ENCODE data around the gene LRIT2. TPM values are rescaled to one million over a fixed set of nuclear protein-coding genes. Genes with fewer than 3 reads are reported as not detected.

The LRIT2 gene
- total RNA-seq, 4 donors from 2014 or later: not detected

DNA sequence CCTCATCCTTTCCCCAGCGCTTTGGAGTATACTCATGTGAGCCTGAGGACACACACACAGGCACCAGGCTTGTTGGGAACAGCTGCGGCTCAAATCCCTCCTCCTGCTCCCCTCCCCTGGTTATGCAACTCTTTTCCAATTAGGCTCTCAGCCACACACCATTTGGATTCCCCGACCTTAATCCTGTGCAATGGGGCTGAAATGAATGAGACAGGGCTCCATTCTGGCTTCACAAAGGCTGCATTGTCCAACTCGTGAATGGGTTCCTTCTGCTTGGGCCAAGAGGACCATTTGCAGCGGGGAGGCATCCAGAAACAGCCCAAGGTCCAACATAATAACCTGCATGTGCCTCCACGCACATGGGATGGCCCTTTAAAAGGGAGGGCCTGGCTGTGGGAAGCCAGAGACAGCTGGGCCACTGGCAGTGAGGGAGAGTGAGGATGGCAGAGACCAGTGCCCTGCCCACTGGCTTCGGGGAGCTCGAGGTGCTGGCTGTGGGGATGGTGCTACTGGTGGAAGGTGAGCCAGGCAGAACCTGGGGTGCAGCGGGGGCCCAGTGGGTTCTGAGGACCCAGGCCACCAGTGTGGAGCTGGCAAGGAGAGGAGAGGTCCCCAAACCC, 19.4 kb upstream of the LRIT2 start, which contains the start of gene RGR:
Gene RGR (plus strand): TSS at position 403 of the 620 bp plus-strand sequence. CDS start 38 bp downstream, at position 441.
- Histone ChIP-seq H3K27ac (no peak within 1 kb of the TSS), H3K27me3 (peaks cover 0 to 4% (median 0%) of the 10 kb centered on the region in 3 donors), H3K4me3 (no peak within 1 kb of the TSS), H3K4me1 (no peaks in the 10 kb centered on the region), H3K9me3 (no peaks in the 10 kb centered on the region), H3K36me3 (no peaks in the 10 kb centered on the region)
- in situ Hi-C loops (cut with MboI; ENCODE audit: low sequenced_read_pairs in 4 of 4): no loop called here
- DNase-seq: peak in 1 of 2 donors; percentile 28
- peak in 1 of 2 donors; percentile 65 for ATAC-seq
- intact Hi-C loops (cut with DNase I; ENCODE audit: low total_unique reads): no loop called here
- TF ChIP-seq, protein P1, sequence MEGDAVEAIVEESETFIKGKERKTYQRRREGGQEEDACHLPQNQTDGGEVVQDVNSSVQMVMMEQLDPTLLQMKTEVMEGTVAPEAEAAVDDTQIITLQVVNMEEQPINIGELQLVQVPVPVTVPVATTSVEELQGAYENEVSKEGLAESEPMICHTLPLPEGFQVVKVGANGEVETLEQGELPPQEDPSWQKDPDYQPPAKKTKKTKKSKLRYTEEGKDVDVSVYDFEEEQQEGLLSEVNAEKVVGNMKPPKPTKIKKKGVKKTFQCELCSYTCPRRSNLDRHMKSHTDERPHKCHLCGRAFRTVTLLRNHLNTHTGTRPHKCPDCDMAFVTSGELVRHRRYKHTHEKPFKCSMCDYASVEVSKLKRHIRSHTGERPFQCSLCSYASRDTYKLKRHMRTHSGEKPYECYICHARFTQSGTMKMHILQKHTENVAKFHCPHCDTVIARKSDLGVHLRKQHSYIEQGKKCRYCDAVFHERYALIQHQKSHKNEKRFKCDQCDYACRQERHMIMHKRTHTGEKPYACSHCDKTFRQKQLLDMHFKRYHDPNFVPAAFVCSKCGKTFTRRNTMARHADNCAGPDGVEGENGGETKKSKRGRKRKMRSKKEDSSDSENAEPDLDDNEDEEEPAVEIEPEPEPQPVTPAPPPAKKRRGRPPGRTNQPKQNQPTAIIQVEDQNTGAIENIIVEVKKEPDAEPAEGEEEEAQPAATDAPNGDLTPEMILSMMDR (IDR thresholded peaks at IDR 0.05 in 4 of 5, conservative IDR thresholded peaks at IDR 0.05 in 1 of 5): no peak

DNA sequence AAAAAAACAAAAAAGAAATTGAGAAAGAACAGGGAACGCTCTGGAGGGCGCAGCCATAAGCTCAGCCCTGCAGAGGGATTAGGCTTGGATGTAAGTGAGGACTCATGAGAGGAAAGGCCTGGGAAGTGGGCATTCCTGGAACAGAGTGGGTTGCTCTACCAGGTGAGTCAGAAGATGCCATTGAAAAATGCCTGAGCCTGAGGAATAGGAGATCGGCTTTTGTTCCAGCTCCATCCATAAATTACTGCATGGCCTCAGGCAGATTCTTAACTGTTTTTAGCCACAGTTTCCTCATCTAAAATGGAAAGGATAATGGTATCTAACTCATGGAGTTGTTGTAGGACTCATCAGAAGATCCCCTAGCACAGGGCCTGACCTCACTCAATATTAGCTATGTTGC, 18.4 kb upstream of the LRIT2 start:
- Histone ChIP-seq H3K4me1 (no peaks in the 10 kb centered on the region), H3K27ac (no peak overlapping the region), H3K36me3 (no peaks in the 10 kb centered on the region), H3K4me3 (no peak overlapping the region), H3K27me3 (peaks cover 0 to 4% (median 0%) of the 10 kb centered on the region in 3 donors), H3K9me3 (no peaks in the 10 kb centered on the region)
- no peak for ATAC-seq
- DNase-seq: no peak
- in situ Hi-C loops (cut with MboI; ENCODE audit: low sequenced_read_pairs in 4 of 4): no loop called here
- intact Hi-C loops (cut with DNase I; ENCODE audit: low total_unique reads): no loop called here
- no peak for TF ChIP-seq POLR2A (IDR thresholded peaks at IDR 0.05)
- TF ChIP-seq, protein P1 (IDR thresholded peaks at IDR 0.05 in 4 of 5, conservative IDR thresholded peaks at IDR 0.05 in 1 of 5): no peak

DNA sequence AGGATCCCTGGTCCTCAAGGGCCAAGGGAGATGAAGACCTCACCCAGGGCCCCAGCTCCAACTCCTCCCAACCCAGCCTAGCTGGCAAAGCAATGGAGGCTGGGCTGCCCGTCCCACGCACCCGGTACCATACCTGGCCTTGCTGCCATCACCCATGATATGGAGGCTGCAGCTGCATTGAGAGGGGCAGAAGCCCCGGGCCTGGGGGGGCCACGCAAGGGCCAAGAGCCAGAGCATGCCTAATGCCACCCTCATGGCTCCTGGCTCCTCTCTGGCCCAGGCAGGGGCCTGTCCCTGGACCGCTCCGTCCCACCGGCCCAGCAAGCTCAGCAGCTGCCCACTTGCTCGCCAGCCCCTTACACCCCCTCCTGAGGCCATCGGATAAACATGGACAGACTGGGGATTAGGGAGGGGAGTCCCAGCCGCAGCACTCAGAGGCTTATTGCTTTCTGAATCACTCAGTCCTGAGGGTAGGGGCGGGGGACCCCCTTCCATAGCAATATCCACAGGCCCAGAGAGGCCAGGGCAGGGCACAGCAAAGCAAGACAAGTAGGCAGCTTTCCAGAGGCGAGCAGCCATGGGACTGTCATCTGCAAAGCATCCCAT, 15.9 kb upstream of the LRIT2 start, which contains the start of gene LRIT1:
Gene LRIT1 (minus strand): TSS at position 362 of the 606 bp plus-strand sequence. CDS start 107 bp downstream, at position 255.
- intact Hi-C loops (cut with DNase I; ENCODE audit: low total_unique reads) (no loop called here), in situ Hi-C loops (cut with MboI; ENCODE audit: low sequenced_read_pairs in 4 of 4) (no loop called here)
- DNase-seq (no peak), ATAC-seq (no peak)
- no peak within 1 kb of the TSS for H3K4me3 ChIP-seq
- no peak within 1 kb of the TSS for H3K27ac ChIP-seq
- H3K4me1 ChIP-seq: no peaks in the 10 kb centered on the region
- no peaks in the 10 kb centered on the region for H3K36me3 ChIP-seq
- no peaks in the 10 kb centered on the region for H3K9me3 ChIP-seq
- TF ChIP-seq POLR2A (IDR thresholded peaks at IDR 0.05): no peak
- TF ChIP-seq, protein P1 (IDR thresholded peaks at IDR 0.05 in 4 of 5, conservative IDR thresholded peaks at IDR 0.05 in 1 of 5): no peak
- peaks cover 0 to 2% (median 2%) of the 10 kb centered on the region in 3 donors for H3K27me3 ChIP-seq

GRCh38 chr10:84238909-84239308, 13.6 kb upstream of the LRIT2 start:
- Histone ChIP-seq H3K27ac (no peak overlapping the region), H3K27me3 (peaks cover 0 to 4% (median 2%) of the 10 kb centered on the region in 3 donors), H3K4me1 (no peaks in the 10 kb centered on the region), H3K9me3 (no peaks in the 10 kb centered on the region), H3K4me3 (no peak overlapping the region), H3K36me3 (no peaks in the 10 kb centered on the region)
- in situ Hi-C loops (cut with MboI; ENCODE audit: low sequenced_read_pairs in 4 of 4) (no loop called here), intact Hi-C loops (cut with DNase I; ENCODE audit: low total_unique reads) (no loop called here)
- DNase-seq (no peak), ATAC-seq (no peak)
- TF ChIP-seq, protein P1 (IDR thresholded peaks at IDR 0.05 in 4 of 5, conservative IDR thresholded peaks at IDR 0.05 in 1 of 5): no peak
- no peak for TF ChIP-seq POLR2A (IDR thresholded peaks at IDR 0.05)
